ENCODE data around the gene C14orf93. TPM values are rescaled to one million over a fixed set of nuclear protein-coding genes. Genes with fewer than 3 reads are reported as not detected.
A peak's percentile ranks its signal among the peaks of the same experiment; 100 is the strongest.

Gene C14orf93
- total and polyA plus RNA-seq, 4 donors: 7.5 to 14.9 (median 9.3) TPM

DNA sequence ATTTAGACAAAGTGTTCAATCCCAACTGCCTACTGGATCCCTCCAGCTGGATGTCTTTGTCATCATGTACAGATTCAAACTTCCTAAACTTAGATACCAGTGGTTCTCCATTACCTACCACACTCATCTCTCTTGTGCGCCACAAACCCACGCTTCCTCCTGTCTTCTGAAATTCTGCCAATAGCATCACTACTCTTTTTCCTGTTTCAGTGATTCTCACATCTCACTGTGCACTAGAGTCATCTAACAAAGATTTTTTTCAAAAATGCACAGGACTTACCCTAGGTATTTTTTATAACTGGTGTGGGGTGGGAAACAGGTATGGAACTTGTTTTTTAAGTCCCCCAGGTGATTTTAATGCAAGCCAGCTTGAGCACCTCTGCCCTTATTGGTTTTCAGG, 18.9 kb upstream of the C14orf93 start:
- DNase-seq (no peak), ATAC-seq (ENCODE audit: insufficient read depth, low FRiP score) (no peak)
- Histone ChIP-seq H3K36me3 (ENCODE audit: control insufficient read depth in 4 of 4, insufficient read depth in 4 of 4, low read length in 4 of 4) (peaks cover 5 to 30% (median 15%) of the 10 kb centered on the region in 4 donors), H3K4me1 (ENCODE audit: control insufficient read depth in 5 of 5, insufficient read depth in 5 of 5, low read length in 5 of 5) (peaks cover 0 to 19% (median 9%) of the 10 kb centered on the region in 5 donors), H3K9me3 (ENCODE audit: control insufficient read depth in 4 of 4, insufficient read depth in 3 of 4, low read length in 3 of 4) (no peaks in the 10 kb centered on the region), H3K4me3 (no peak overlapping the region), H3K27ac (ENCODE audit: low read depth in 1 of 2, low read length in 1 of 2) (no peak overlapping the region), H3K27me3 (ENCODE audit: control insufficient read depth in 3 of 3, insufficient read depth in 3 of 3, low read length in 2 of 3) (no peaks in the 10 kb centered on the region), H3K9ac (ENCODE audit: insufficient read depth in 1 of 2, low read length in 2 of 2) (no peak overlapping the region)
- no peak for TF ChIP-seq CTCF (IDR thresholded peaks at IDR 0.05; ENCODE audit: control extremely low read depth, extremely low read depth)
- WGBS, 2 donors: 30 to 53% methylated on average over 2 of the region's 2 CpGs

DNA sequence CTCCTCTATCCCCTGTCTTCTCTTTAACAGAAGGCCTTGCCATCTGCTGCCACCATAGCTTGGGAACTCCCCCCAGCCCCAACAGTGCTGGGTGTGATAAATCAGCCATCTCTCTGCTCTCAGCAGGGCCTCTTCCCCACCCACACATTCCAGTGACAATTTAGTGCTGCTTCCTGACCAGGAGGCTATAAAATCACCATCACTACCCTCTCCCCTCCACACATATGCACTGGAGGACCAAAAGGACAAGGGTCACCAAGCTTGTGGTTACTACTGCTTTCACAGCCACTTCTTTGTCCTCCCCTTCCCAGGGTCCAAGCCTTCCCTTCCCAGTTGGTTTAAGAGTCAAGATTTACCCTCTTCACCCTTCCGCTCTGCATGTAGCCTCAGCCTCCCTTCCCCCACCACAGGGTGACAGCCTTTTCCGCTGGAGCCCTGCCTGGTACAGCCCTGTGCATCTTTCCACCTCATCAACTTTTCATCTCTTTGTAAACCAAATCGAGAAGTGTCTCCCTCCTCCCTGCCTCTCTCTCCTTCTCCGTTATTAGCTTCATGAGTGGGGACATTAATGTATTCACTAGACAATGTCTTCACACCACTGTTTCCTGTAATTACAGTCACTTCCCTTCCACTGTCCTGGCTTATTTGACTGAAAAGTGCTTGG, 15.3 kb upstream of the C14orf93 start:
- DNase-seq (peak in 2 of 3 donors; percentile 31 to 42), ATAC-seq (ENCODE audit: insufficient read depth, low FRiP score) (no peak)
- H3K27me3 ChIP-seq (ENCODE audit: control insufficient read depth in 3 of 3, insufficient read depth in 3 of 3, low read length in 2 of 3): no peaks in the 10 kb centered on the region
- TF ChIP-seq CTCF (IDR thresholded peaks at IDR 0.05; ENCODE audit: control extremely low read depth, extremely low read depth): no peak
- no peak overlapping the region for H3K27ac ChIP-seq (ENCODE audit: low read depth in 1 of 2, low read length in 1 of 2)
- no peaks in the 10 kb centered on the region for H3K9me3 ChIP-seq (ENCODE audit: control insufficient read depth in 4 of 4, insufficient read depth in 3 of 4, low read length in 3 of 4)
- WGBS, 2 donors: 55 to 66% methylated on average over 4 of the region's 4 CpGs
- H3K4me3 ChIP-seq: no peak overlapping the region
- H3K4me1 ChIP-seq (ENCODE audit: control insufficient read depth in 5 of 5, insufficient read depth in 5 of 5, low read length in 5 of 5): peaks cover 0 to 16% (median 3%) of the 10 kb centered on the region in 5 donors
- H3K9ac ChIP-seq (ENCODE audit: insufficient read depth in 1 of 2, low read length in 2 of 2): no peak overlapping the region
- peaks cover 0 to 17% (median 9%) of the 10 kb centered on the region in 4 donors for H3K36me3 ChIP-seq (ENCODE audit: control insufficient read depth in 4 of 4, insufficient read depth in 4 of 4, low read length in 4 of 4)

DNA sequence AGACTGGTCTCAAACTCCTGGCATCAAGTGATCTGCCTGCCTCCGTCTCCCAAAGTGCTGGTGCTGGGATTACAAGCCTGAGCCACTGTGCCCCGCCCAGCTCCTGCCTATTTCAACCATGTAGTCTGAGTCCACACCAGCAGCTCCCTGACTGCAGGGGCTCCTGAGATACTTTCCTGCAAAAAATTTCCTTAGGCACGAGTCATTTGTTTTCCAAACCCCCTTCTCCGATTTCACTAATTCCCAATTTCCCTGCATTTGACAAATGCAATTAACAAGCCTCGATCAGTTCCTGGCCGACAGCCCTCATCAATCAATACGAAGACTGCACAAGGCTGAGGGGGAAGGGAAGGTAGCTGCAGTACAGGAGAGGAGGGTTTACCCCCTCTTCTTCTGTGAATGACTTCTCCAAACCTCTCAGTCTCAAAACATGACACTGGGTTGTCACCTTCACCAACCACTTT, 14.7 kb upstream of the C14orf93 start:
- no peak for ATAC-seq (ENCODE audit: insufficient read depth, low FRiP score)
- 86 to 87% methylated on average over 7 of the region's 7 CpGs for WGBS, 2 donors

More for the DNA sequence above, 14.7 kb upstream of the C14orf93 start:
- Histone ChIP-seq H3K4me3 (no peak overlapping the region), H3K36me3 (ENCODE audit: control insufficient read depth in 4 of 4, insufficient read depth in 4 of 4, low read length in 4 of 4) (peaks cover 0 to 15% (median 9%) of the 10 kb centered on the region in 4 donors), H3K4me1 (ENCODE audit: control insufficient read depth in 5 of 5, insufficient read depth in 5 of 5, low read length in 5 of 5) (peaks cover 0 to 16% (median 3%) of the 10 kb centered on the region in 5 donors), H3K27ac (ENCODE audit: low read depth in 1 of 2, low read length in 1 of 2) (no peak overlapping the region), H3K9ac (ENCODE audit: insufficient read depth in 1 of 2, low read length in 2 of 2) (no peak overlapping the region), H3K9me3 (ENCODE audit: control insufficient read depth in 4 of 4, insufficient read depth in 3 of 4, low read length in 3 of 4) (no peaks in the 10 kb centered on the region), H3K27me3 (ENCODE audit: control insufficient read depth in 3 of 3, insufficient read depth in 3 of 3, low read length in 2 of 3) (no peaks in the 10 kb centered on the region)
- no peak for TF ChIP-seq CTCF (IDR thresholded peaks at IDR 0.05; ENCODE audit: control extremely low read depth, extremely low read depth)
- DNase-seq: no peak
